ENCODE measurements around the gene KIF17. TPM values are rescaled to one million over a fixed set of nuclear protein-coding genes. Genes with fewer than 3 reads are reported as not detected.

The KIF17 gene
- 0.27 and 3.0 TPM in 2 replicates for total RNA-seq (ENCODE audit: low replicate concordance)

DNA sequence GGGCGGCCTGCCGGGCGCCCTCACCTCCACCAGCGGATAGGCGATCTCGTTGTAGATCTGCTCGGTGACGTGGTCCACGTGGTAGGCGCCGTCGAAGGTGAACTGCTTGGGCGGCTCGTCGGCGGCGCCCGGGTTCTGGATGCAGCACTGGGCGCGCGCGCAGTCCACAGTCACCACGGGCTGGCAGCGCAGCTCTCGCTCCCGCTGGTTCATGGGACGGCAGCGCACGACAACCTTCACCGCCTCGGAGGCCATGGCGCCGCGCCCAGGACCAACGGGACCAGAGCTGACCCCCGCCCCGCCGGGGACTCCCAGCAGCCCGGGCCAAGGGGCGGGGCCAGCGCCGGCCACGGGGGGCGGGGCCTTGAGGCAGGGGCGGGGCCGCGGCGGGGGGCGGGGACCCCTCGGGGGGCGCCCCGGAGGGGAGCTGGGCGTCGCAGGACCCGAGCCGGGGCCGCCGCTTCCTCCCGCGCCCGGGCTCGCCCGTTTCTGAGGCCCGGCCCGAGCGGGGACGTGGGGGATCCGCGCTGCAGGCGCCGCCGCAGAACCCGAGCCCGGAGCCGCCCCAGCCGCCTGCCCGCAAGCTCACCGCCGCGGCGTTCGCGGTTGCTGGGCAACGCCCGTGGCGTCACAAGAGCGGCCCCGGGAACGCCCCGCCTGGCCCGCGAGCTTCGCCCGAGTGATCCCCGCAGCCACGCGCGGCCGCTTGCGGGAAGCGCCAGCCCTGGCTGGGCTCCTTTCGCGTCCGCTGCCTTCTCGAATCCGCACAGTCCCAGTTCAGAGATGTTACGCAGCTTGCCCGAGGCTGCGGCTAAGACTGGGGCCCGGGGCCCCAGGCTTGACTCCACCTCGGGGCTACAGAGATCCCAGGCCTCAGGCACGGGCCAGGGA is at the start of gene KIF17:
KIF17 (minus strand) TSS at position 556 of the 891 bp plus-strand sequence; CDS start at position 255, 301 bp downstream.
- H3K4me3 ChIP-seq (ENCODE audit: low read depth, low read length) = peak within 1 kb of the TSS; percentile 64
- DNase-seq (ENCODE audit: low read depth) = peak; percentile 69
- TF ChIP-seq, protein P1, sequence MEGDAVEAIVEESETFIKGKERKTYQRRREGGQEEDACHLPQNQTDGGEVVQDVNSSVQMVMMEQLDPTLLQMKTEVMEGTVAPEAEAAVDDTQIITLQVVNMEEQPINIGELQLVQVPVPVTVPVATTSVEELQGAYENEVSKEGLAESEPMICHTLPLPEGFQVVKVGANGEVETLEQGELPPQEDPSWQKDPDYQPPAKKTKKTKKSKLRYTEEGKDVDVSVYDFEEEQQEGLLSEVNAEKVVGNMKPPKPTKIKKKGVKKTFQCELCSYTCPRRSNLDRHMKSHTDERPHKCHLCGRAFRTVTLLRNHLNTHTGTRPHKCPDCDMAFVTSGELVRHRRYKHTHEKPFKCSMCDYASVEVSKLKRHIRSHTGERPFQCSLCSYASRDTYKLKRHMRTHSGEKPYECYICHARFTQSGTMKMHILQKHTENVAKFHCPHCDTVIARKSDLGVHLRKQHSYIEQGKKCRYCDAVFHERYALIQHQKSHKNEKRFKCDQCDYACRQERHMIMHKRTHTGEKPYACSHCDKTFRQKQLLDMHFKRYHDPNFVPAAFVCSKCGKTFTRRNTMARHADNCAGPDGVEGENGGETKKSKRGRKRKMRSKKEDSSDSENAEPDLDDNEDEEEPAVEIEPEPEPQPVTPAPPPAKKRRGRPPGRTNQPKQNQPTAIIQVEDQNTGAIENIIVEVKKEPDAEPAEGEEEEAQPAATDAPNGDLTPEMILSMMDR (IDR thresholded peaks at IDR 0.05; ENCODE audit: insufficient read depth, low read length) = no peak

GRCh38 chr1:20767271-20767670 is 49.5 kb upstream of the KIF17 start:
- no peak for DNase-seq (ENCODE audit: low read depth)
- no peak overlapping the region for H3K4me3 ChIP-seq (ENCODE audit: low read depth, low read length)
- TF ChIP-seq, protein P1 (IDR thresholded peaks at IDR 0.05; ENCODE audit: insufficient read depth, low read length) = no peak

DNA sequence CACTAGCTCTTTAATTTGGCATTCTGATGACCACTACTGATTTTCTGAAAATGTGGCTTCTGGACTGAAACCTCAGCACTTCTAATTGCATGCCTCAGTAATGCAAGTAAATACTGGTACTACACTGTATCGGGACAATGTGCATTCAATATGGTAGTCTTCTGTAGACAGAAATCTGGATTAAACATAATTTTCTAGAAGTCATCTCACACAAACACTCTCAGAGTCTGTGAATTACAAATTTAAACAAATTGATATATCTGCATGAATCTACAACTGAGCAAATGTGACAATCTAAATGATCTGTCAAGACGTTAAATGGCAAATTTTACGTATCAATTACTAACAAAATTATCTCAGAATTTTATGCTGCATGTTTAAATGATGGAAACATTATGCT is 45.6 kb upstream of the KIF17 start:
- H3K4me3 ChIP-seq (ENCODE audit: low read depth, low read length) = no peak overlapping the region
- TF ChIP-seq, protein P1 (IDR thresholded peaks at IDR 0.05; ENCODE audit: insufficient read depth, low read length) = no peak
- no peak for DNase-seq (ENCODE audit: low read depth)

DNA sequence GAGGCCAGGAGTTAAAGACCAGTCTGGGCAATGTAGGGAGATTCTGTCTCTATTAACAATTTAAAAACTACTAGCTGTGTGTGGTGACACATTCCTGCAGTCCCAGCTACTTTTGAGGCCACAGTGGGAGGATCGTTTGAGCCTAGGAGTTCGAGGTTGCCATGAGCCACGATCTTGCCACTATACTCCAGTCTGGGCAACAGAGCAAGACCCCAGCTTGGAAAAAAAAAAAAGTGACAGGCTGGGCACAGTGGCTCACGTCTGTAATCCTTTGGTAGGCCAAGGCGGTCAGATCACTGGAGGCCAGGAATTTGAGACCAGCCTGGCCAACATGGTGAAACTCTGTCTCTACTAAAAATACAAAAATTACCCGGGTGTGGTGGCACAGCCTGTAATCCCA is 42.5 kb upstream of the KIF17 start:
- TF ChIP-seq, protein P1 (IDR thresholded peaks at IDR 0.05; ENCODE audit: insufficient read depth, low read length) = no peak
- no peak for DNase-seq (ENCODE audit: low read depth)
- no peak overlapping the region for H3K4me3 ChIP-seq (ENCODE audit: low read depth, low read length)

DNA sequence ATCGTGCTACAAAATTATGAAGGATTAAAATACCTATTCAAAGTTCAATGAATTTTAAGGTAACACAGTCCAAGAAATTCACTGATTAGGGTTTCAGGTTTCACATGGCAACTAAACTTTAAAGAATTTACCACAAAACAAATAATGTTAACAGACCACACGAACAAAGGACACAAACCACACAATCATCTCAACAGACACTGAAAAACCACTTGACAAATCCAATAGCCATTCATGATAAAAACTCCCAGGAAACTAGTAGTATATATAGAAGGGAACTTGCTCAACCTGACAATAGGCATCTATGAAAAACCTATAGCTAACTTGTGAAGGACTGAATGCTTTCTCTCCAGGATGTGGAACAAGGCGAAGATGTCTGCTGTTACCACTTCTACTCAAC is 35.8 kb upstream of the KIF17 start:
- no peak for DNase-seq (ENCODE audit: low read depth)
- TF ChIP-seq, protein P1 (IDR thresholded peaks at IDR 0.05; ENCODE audit: insufficient read depth, low read length) = no peak
- no peak overlapping the region for H3K4me3 ChIP-seq (ENCODE audit: low read depth, low read length)

DNA sequence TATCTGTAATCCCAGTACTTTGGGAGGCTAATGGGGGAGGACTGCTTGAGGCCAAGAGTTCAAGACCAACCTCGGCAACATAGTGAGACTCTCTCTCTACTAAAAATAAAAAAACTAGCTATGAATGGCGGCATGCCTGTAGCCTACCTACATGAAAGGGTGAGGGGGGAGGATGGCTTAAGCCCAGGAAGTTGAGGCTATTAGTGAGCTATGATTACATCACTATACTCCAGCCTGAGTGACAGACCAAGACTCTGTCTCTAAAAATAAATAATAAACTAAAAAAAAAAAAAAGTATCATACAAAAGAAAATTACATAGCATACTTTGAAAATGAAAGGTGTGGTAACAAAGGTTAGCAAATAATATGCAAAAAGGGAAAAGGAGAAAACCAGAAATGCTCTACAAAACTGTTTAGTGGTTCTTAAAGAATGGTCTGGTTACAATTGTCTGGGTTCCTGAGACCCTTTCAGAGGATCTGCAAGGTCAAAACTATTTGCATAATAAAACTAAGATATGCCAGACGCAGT is 33.7 kb upstream of the KIF17 start:
- TF ChIP-seq, protein P1 (IDR thresholded peaks at IDR 0.05; ENCODE audit: insufficient read depth, low read length) = no peak
- no peak for DNase-seq (ENCODE audit: low read depth)
- no peak overlapping the region for H3K4me3 ChIP-seq (ENCODE audit: low read depth, low read length)
